Tibial nerve (tissue), 3 donors: ENCODE results near the gene CFDP1.

Experiments
- POLR2A ChIP-seq, 2 donors: fragments of 450-650 bp; IDR thresholded peaks; one replicate each; pipeline ENCODE4 v1.6.1; 2017; ENCODE audit warnings: antibody characterized with exemption in 2 of 2, mild to moderate bottlenecking in 2 of 2, moderate library complexity in 2 of 2
- TF ChIP-seq, protein P1 (sequence below), 5 experiments: fragments of 200-600 bp in 3 of 5; fragments of 450-650 bp in 2 of 5; sonication (generic) in 3 of 5; IDR thresholded peaks; one replicate each; pipeline ENCODE4 v1.5.1; 2016 to 2019; ENCODE audit warnings: antibody characterized with exemption in 5 of 5, mild to moderate bottlenecking in 3 of 5, moderate library complexity in 2 of 5

DNA sequence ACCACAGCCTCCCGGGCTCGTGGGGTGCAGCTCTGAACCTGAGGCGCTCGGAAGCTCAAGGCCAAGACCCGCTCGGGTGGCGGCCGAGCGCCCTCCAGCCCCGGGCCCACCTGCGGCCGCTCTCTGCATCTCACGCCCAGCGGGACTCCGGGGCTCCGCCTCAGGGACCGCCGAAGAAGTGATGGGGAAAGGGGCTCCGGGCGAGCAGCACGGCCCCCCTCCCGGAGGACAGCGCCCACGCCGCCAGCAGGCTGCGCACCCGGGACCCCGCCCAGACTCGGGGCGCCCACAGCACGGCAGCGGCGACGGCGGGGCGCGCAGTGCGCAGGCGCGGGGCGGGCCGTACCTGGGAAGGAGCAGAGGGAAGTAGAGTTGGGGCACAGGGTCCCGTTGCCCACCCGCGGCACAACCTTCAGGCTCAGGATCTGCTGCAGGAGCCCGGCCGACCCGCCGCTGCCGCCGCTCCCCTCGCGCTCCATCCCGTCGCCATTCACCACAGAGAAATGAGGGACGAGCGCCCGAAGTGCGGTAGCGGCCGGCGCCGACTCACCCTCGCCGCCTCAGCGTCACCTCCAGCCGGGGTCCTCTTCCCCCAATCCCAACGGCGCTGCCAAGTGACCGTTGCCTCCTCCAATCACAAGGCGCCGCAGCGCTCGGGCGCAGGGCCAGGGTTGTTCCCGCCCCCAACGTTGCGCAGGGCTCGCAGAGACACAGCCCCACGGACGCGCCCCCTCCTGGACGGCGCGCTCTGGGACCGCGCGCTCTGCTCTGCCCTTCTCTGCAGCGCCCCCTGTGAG is 31.0 kb upstream of the CFDP1 start, which contains the start of gene TMEM170A:
- TF ChIP-seq POLR2A (IDR thresholded peaks at IDR 0.05): peak; percentile 85 to 94
- TF ChIP-seq, protein P1, sequence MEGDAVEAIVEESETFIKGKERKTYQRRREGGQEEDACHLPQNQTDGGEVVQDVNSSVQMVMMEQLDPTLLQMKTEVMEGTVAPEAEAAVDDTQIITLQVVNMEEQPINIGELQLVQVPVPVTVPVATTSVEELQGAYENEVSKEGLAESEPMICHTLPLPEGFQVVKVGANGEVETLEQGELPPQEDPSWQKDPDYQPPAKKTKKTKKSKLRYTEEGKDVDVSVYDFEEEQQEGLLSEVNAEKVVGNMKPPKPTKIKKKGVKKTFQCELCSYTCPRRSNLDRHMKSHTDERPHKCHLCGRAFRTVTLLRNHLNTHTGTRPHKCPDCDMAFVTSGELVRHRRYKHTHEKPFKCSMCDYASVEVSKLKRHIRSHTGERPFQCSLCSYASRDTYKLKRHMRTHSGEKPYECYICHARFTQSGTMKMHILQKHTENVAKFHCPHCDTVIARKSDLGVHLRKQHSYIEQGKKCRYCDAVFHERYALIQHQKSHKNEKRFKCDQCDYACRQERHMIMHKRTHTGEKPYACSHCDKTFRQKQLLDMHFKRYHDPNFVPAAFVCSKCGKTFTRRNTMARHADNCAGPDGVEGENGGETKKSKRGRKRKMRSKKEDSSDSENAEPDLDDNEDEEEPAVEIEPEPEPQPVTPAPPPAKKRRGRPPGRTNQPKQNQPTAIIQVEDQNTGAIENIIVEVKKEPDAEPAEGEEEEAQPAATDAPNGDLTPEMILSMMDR (IDR thresholded peaks at IDR 0.05): peak in 4 of 5 experiments; percentile 100
